Measurements from ENCODE around the gene SPATS2.

DNA sequence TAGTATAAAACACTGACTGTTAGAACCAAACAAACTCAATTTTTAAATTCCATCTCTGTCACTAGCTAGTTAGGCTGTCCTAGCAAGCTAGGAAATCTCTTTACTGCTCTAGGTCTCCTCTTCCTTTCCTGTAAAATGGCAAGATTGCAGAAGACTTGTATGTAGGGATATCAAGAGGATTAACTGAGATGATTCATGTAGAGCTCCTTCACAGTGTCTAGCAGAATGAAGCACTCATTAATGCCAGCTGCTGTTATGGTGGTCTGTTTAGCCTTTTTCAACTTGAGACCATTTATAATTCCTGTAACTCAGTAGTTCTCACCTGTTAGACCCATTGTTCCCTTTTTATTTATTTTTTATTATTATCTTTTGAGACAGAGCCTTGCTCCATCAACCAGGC lies 103.7 kb downstream of the SPATS2 start:
- TF ChIP-seq, protein P1, sequence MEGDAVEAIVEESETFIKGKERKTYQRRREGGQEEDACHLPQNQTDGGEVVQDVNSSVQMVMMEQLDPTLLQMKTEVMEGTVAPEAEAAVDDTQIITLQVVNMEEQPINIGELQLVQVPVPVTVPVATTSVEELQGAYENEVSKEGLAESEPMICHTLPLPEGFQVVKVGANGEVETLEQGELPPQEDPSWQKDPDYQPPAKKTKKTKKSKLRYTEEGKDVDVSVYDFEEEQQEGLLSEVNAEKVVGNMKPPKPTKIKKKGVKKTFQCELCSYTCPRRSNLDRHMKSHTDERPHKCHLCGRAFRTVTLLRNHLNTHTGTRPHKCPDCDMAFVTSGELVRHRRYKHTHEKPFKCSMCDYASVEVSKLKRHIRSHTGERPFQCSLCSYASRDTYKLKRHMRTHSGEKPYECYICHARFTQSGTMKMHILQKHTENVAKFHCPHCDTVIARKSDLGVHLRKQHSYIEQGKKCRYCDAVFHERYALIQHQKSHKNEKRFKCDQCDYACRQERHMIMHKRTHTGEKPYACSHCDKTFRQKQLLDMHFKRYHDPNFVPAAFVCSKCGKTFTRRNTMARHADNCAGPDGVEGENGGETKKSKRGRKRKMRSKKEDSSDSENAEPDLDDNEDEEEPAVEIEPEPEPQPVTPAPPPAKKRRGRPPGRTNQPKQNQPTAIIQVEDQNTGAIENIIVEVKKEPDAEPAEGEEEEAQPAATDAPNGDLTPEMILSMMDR (IDR thresholded peaks at IDR 0.05) = no peak
- TF ChIP-seq YY1 (IDR thresholded peaks at IDR 0.05; ENCODE audit: low read depth) (no peak), TAF1 (IDR thresholded peaks at IDR 0.05; ENCODE audit: borderline replicate concordance, low read depth, low read length) (no peak), MXI1 (IDR thresholded peaks at IDR 0.05; ENCODE audit: low read depth, low read length) (no peak), EZH2phosphoT487 (IDR thresholded peaks at IDR 0.05; ENCODE audit: borderline replicate concordance, low read depth) (no peak), FOXM1 (IDR thresholded peaks at IDR 0.05; ENCODE audit: low read depth) (no peak), NRF1 (IDR thresholded peaks at IDR 0.05; ENCODE audit: low read depth, low read length) (no peak), RFX5 (IDR thresholded peaks at IDR 0.05; ENCODE audit: low read length) (no peak), FOXJ3 (CRISPR knock-in tag; IDR thresholded peaks at IDR 0.05) (no peak), SIN3A (IDR thresholded peaks at IDR 0.05; ENCODE audit: borderline replicate concordance, low read depth, low read length) (no peak), RXRA (IDR thresholded peaks at IDR 0.05; ENCODE audit: borderline replicate concordance, low read depth) (no peak)
- TF ChIP-seq, protein P2, sequence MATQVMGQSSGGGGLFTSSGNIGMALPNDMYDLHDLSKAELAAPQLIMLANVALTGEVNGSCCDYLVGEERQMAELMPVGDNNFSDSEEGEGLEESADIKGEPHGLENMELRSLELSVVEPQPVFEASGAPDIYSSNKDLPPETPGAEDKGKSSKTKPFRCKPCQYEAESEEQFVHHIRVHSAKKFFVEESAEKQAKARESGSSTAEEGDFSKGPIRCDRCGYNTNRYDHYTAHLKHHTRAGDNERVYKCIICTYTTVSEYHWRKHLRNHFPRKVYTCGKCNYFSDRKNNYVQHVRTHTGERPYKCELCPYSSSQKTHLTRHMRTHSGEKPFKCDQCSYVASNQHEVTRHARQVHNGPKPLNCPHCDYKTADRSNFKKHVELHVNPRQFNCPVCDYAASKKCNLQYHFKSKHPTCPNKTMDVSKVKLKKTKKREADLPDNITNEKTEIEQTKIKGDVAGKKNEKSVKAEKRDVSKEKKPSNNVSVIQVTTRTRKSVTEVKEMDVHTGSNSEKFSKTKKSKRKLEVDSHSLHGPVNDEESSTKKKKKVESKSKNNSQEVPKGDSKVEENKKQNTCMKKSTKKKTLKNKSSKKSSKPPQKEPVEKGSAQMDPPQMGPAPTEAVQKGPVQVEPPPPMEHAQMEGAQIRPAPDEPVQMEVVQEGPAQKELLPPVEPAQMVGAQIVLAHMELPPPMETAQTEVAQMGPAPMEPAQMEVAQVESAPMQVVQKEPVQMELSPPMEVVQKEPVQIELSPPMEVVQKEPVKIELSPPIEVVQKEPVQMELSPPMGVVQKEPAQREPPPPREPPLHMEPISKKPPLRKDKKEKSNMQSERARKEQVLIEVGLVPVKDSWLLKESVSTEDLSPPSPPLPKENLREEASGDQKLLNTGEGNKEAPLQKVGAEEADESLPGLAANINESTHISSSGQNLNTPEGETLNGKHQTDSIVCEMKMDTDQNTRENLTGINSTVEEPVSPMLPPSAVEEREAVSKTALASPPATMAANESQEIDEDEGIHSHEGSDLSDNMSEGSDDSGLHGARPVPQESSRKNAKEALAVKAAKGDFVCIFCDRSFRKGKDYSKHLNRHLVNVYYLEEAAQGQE (IDR thresholded peaks at IDR 0.05; ENCODE audit: low read depth, low read length) = no peak
- TF ChIP-seq, protein P3, sequence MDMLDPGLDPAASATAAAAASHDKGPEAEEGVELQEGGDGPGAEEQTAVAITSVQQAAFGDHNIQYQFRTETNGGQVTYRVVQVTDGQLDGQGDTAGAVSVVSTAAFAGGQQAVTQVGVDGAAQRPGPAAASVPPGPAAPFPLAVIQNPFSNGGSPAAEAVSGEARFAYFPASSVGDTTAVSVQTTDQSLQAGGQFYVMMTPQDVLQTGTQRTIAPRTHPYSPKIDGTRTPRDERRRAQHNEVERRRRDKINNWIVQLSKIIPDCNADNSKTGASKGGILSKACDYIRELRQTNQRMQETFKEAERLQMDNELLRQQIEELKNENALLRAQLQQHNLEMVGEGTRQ (IDR thresholded peaks at IDR 0.05; ENCODE audit: borderline replicate concordance, low read depth, low read length) = no peak
- TF ChIP-seq, protein P4, sequence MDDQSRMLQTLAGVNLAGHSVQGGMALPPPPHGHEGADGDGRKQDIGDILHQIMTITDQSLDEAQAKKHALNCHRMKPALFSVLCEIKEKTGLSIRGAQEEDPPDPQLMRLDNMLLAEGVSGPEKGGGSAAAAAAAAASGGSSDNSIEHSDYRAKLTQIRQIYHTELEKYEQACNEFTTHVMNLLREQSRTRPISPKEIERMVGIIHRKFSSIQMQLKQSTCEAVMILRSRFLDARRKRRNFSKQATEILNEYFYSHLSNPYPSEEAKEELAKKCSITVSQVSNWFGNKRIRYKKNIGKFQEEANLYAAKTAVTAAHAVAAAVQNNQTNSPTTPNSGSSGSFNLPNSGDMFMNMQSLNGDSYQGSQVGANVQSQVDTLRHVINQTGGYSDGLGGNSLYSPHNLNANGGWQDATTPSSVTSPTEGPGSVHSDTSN (IDR thresholded peaks at IDR 0.05) = no peak
